HepG2 (cell line): ENCODE results near the gene CROCC. TPM values are rescaled to one million over a fixed set of nuclear protein-coding genes. Genes with fewer than 3 reads are reported as not detected.

Experiments used
- ATAC-seq: fragments of 200-7000 bp; cut with Tn5 transposase; 3 replicates; pipeline ENCODE4 v1.9.1; 2020; ENCODE audit warnings: mild to moderate bottlenecking, moderate library complexity
- BruUV-seq: library from RNA; stranded (reverse); fragments of 400-500 nt; replicated peaks from 2 replicates; lab custom pipeline; 2021; lab: Mats Ljungman, UMichigan
- CTCF ChIA-PET: fragments of 300-600 bp; formaldehyde crosslinking; extraction: SDS; loops from one replicate; lab custom pipeline; 2021; ENCODE audit warnings: low total read pairs, inconsistent platforms, low intra/inter-chr PET ratio; lab: Yijun Ruan, JAX
- POLR2A ChIA-PET: fragments of 350-600 bp; sonication (Branson Sonifier 250); formaldehyde crosslinking; loops from one replicate; lab custom pipeline; 2020; ENCODE audit warnings: antibody characterized with exemption, inconsistent platforms; lab: Yijun Ruan, JAX
- DNase-seq: peaks from one replicate; pipeline ENCODE4 v3.0.0-alpha.2; 2015; ENCODE audit warnings: low spot score
- FAIRE-seq: peaks from 3 replicates; lab custom pipeline; 2011; peaks lifted over from hg19 to GRCh38; lab: Jason Lieb, UNC
- H2AFZ ChIP-seq: one replicate; pipeline ENCODE4 v1.6.1; 2011; ENCODE audit warnings: low read length, inconsistent platforms
- H3K27ac ChIP-seq: fragments of 300-600 bp; 3 replicates; pipeline ENCODE4 v1.8.0; 2011; ENCODE audit warnings: mixed run types, mild to moderate bottlenecking, mixed read lengths, low read length, inconsistent platforms; ENCODE audit not compliant: insufficient read depth; ENCODE audit errors: extremely low read length
- H3K27me3 ChIP-seq, 2 experiments: fragments of 200-600 bp in 1 of 2; 2 replicates in 1 of 2; 3 replicates in 1 of 2; pipeline versions ENCODE4 v1.6.0 to v1.8.0; 2011; ENCODE audit warnings: low read length in 2 of 2, mild to moderate bottlenecking in 2 of 2, moderate library complexity in 2 of 2, inconsistent platforms in 1 of 2; ENCODE audit not compliant: insufficient read depth in 2 of 2, control insufficient read depth in 1 of 2
- H3K36me3 ChIP-seq, 2 experiments: fragments of 200-600 bp in 1 of 2; replicated peaks in 1 of 2; 2 replicates in 1 of 2; 3 replicates in 1 of 2; pipeline versions ENCODE4 v1.5.1 to v1.8.0; 2011; ENCODE audit warnings: low read length in 2 of 2, inconsistent platforms in 1 of 2; ENCODE audit not compliant: insufficient read depth in 2 of 2, control insufficient read depth in 1 of 2
- H3K4me1 ChIP-seq: 2 replicates; pipeline ENCODE4 v1.5.1; 2012; ENCODE audit warnings: low read length, inconsistent platforms; ENCODE audit not compliant: insufficient read depth
- H3K4me2 ChIP-seq: 2 replicates; pipeline ENCODE4 v1.6.0; 2011; ENCODE audit warnings: low read depth, low read length, inconsistent platforms
- H3K4me3 ChIP-seq, 3 experiments: fragments of 200-600 bp in 1 of 3; sonication (generic), shearing (Covaris generic) in 1 of 3; replicated peaks in 1 of 3; 2 replicates each; pipeline ENCODE4 v1.5.1; 2011 to 2016; ENCODE audit warnings: low read length in 3 of 3, inconsistent platforms in 2 of 3, low read depth in 2 of 3, mild to moderate bottlenecking in 2 of 3, control low read depth in 1 of 3, mixed read lengths in 1 of 3; ENCODE audit not compliant: insufficient read depth in 1 of 3
- H3K79me2 ChIP-seq: one replicate; pipeline ENCODE4 v1.6.1; 2011; ENCODE audit warnings: low read length, inconsistent platforms; ENCODE audit not compliant: insufficient read depth
- H3K9ac ChIP-seq: 2 replicates; pipeline ENCODE4 v1.6.0; 2011; ENCODE audit warnings: mild to moderate bottlenecking, low read depth, low read length, inconsistent platforms; ENCODE audit not compliant: insufficient read depth
- H3K9me3 ChIP-seq: 2 replicates; pipeline ENCODE4 v1.5.1; 2012; ENCODE audit warnings: mild to moderate bottlenecking, low read length
- H4K20me1 ChIP-seq: 2 replicates; pipeline ENCODE4 v1.6.0; 2011; ENCODE audit warnings: inconsistent platforms, mild to moderate bottlenecking, low read length, moderate library complexity; ENCODE audit not compliant: insufficient read depth
- HOXA7 ChIP-seq: sonication (generic); formaldehyde crosslinking; IDR thresholded peaks from 2 replicates; pipeline ENCODE4 v1.8.1; 2022; ENCODE audit warnings: mild to moderate bottlenecking, missing genetic modification reagents, moderate library complexity
- KDM5A ChIP-seq: fragments of 200-600 bp; sonication (generic); IDR thresholded peaks from 2 replicates; pipeline ENCODE4 v1.7.0; 2018; ENCODE audit warnings: antibody characterized with exemption, mild to moderate bottlenecking, low read length, borderline replicate concordance
- MBNL3 ChIP-seq: fragments of 250-450 bp; sonication (Bioruptor Pico); conservative IDR thresholded peaks from 2 replicates; pipeline ENCODE4 v1.8.0; 2022; ENCODE audit warnings: mild to moderate bottlenecking, inconsistent platforms
- NFYB ChIP-seq: sonication (generic); formaldehyde crosslinking; IDR thresholded peaks from 2 replicates; pipeline ENCODE4 v1.4.0; 2020; ENCODE audit warnings: missing genetic modification reagents
- RBAK ChIP-seq: sonication (generic); formaldehyde crosslinking; IDR thresholded peaks from 2 replicates; pipeline ENCODE4 v1.5.1; 2020; ENCODE audit warnings: mild to moderate bottlenecking, missing genetic modification reagents
- ZNF513 ChIP-seq: sonication (generic); formaldehyde crosslinking; conservative IDR thresholded peaks from 2 replicates; pipeline ENCODE4 v1.5.0; 2020; ENCODE audit warnings: missing genetic modification reagents
- ZNF768 ChIP-seq: sonication (generic); formaldehyde crosslinking; IDR thresholded peaks from 2 replicates; pipeline ENCODE4 v1.4.0; 2020; ENCODE audit warnings: missing genetic modification reagents
- WGBS: methylation state at CpG from one replicate; pipeline ENCODE4 v1.1.6; 2017; ENCODE audit warnings: low lambda C conversion rate; 5-methylcytosine and 5-hydroxymethylcytosine counted together
- in situ Hi-C: cut with HindIII; loops from 2 replicates; pipeline ENCODE4 v1.10.0; 2017; ENCODE audit warnings: low pct_unique_long_range_greater_than_20kb; ENCODE audit not compliant: extremely low pct_ligation_motif_present
- intact Hi-C: fragments of 100-400 bp; cut with micrococcal nuclease; formaldehyde crosslinking; loops from one replicate; pipeline ENCODE4 v1.10.0; 2022; ENCODE audit not compliant: unreplicated experiment
- polyA plus RNA-seq, 8 experiments: library from polyadenylated mRNA; depleted of rRNA in 3 of 8; stranded (reverse) in 7 of 8; unstranded in 1 of 8; fragments of >200 nt; fragmentation: Illumina TruSeq in 4 of 8; extraction: Trizol in 4 of 8; gene quantifications; 2 replicates each; pipeline versions ENCODE4 v1.2.1 to v1.2.3, GENCODE V29; 2011 to 2016; ENCODE audit warnings: low read depth in 4 of 8, missing spikeins in 1 of 8, mixed read lengths in 1 of 8; ENCODE audit not compliant: insufficient read depth in 1 of 8
- total RNA-seq, 5 experiments: library from RNA; depleted of rRNA; stranded (reverse); fragments of >200 nt; fragmentation: Illumina TruSeq; extraction: Trizol; gene quantifications; 2 replicates each; pipeline ENCODE4 v1.2.3, GENCODE V29; 2016; ENCODE audit warnings: low read depth in 1 of 5
- TF ChIP-seq, protein P1 (sequence below): sonication (generic); formaldehyde crosslinking; IDR thresholded peaks from 2 replicates; pipeline ENCODE4 v1.4.0; 2020; ENCODE audit warnings: missing genetic modification reagents
- TF ChIP-seq, protein P2 (sequence below): sonication (generic); formaldehyde crosslinking; IDR thresholded peaks from 2 replicates; pipeline ENCODE4 v1.5.1; 2020; ENCODE audit warnings: missing genetic modification reagents, mild to moderate bottlenecking, borderline replicate concordance
- TF ChIP-seq, protein P3 (sequence below): sonication (generic); formaldehyde crosslinking; IDR thresholded peaks from 2 replicates; pipeline ENCODE4 v1.4.0; 2020; ENCODE audit warnings: mild to moderate bottlenecking, missing genetic modification reagents

The CROCC gene
- total and polyA plus RNA-seq, 2 of the 13 experiments (the other 11 are each of a cell fraction or from before 2014, with no cell fraction given) = 7.8 to 15.5 TPM

- ChIA-PET POLR2A (no interaction called here), CTCF (no interaction called here)
- 41% methylated on average over 8 of the region's 10 CpGs for WGBS
- no peak for FAIRE-seq
- Histone ChIP-seq H3K9me3 (no peaks in the 10 kb centered on the region), H3K4me2 (no peak overlapping the region; the same call in 1 of the 2 replicates), H3K27ac (no peak overlapping the region), H4K20me1 (no peaks in the 10 kb centered on the region), H3K4me1 (peaks cover 41% of the 10 kb centered on the region), H2AFZ (no peak overlapping the region), H3K4me3 (peak overlapping the region in 1 of 3 experiments; percentile 54; a peak in 1 of 6 replicates), H3K9ac (no peak overlapping the region), H3K36me3 (no peaks in the 10 kb centered on the region), H3K79me2 (no peaks in the 10 kb centered on the region), H3K27me3 (peaks cover 4 to 30% of the 10 kb centered on the region in 2 experiments; a peak in 3 of 5 replicates)
- intact Hi-C loops = no loop called here
- ATAC-seq = no peak
- no TSS peak for BruUV-seq
- in situ Hi-C loops = no loop called here
- DNase-seq = no peak
- TF ChIP-seq ZNF768 (CRISPR knock-in tag) (no peak), NFYB (CRISPR knock-in tag) (no peak), HOXA7 (CRISPR knock-in tag) (no peak), KDM5A (no peak), ZNF513 (CRISPR knock-in tag) (no peak), MBNL3 (CRISPR knock-in tag) (no peak), RBAK (CRISPR knock-in tag) (no peak)
- TF ChIP-seq, protein P1, sequence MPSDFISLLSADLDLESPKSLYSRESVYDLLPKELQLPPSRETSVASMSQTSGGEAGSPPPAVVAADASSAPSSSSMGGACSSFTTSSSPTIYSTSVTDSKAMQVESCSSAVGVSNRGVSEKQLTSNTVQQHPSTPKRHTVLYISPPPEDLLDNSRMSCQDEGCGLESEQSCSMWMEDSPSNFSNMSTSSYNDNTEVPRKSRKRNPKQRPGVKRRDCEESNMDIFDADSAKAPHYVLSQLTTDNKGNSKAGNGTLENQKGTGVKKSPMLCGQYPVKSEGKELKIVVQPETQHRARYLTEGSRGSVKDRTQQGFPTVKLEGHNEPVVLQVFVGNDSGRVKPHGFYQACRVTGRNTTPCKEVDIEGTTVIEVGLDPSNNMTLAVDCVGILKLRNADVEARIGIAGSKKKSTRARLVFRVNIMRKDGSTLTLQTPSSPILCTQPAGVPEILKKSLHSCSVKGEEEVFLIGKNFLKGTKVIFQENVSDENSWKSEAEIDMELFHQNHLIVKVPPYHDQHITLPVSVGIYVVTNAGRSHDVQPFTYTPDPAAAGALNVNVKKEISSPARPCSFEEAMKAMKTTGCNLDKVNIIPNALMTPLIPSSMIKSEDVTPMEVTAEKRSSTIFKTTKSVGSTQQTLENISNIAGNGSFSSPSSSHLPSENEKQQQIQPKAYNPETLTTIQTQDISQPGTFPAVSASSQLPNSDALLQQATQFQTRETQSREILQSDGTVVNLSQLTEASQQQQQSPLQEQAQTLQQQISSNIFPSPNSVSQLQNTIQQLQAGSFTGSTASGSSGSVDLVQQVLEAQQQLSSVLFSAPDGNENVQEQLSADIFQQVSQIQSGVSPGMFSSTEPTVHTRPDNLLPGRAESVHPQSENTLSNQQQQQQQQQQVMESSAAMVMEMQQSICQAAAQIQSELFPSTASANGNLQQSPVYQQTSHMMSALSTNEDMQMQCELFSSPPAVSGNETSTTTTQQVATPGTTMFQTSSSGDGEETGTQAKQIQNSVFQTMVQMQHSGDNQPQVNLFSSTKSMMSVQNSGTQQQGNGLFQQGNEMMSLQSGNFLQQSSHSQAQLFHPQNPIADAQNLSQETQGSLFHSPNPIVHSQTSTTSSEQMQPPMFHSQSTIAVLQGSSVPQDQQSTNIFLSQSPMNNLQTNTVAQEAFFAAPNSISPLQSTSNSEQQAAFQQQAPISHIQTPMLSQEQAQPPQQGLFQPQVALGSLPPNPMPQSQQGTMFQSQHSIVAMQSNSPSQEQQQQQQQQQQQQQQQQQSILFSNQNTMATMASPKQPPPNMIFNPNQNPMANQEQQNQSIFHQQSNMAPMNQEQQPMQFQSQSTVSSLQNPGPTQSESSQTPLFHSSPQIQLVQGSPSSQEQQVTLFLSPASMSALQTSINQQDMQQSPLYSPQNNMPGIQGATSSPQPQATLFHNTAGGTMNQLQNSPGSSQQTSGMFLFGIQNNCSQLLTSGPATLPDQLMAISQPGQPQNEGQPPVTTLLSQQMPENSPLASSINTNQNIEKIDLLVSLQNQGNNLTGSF (CRISPR knock-in tag) = no peak
- TF ChIP-seq, protein P2, sequence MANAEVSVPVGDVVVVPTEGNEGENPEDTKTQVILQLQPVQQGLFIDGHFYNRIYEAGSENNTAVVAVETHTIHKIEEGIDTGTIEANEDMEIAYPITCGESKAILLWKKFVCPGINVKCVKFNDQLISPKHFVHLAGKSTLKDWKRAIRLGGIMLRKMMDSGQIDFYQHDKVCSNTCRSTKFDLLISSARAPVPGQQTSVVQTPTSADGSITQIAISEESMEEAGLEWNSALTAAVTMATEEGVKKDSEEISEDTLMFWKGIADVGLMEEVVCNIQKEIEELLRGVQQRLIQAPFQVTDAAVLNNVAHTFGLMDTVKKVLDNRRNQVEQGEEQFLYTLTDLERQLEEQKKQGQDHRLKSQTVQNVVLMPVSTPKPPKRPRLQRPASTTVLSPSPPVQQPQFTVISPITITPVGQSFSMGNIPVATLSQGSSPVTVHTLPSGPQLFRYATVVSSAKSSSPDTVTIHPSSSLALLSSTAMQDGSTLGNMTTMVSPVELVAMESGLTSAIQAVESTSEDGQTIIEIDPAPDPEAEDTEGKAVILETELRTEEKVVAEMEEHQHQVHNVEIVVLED (CRISPR knock-in tag) = no peak
- TF ChIP-seq, protein P3, sequence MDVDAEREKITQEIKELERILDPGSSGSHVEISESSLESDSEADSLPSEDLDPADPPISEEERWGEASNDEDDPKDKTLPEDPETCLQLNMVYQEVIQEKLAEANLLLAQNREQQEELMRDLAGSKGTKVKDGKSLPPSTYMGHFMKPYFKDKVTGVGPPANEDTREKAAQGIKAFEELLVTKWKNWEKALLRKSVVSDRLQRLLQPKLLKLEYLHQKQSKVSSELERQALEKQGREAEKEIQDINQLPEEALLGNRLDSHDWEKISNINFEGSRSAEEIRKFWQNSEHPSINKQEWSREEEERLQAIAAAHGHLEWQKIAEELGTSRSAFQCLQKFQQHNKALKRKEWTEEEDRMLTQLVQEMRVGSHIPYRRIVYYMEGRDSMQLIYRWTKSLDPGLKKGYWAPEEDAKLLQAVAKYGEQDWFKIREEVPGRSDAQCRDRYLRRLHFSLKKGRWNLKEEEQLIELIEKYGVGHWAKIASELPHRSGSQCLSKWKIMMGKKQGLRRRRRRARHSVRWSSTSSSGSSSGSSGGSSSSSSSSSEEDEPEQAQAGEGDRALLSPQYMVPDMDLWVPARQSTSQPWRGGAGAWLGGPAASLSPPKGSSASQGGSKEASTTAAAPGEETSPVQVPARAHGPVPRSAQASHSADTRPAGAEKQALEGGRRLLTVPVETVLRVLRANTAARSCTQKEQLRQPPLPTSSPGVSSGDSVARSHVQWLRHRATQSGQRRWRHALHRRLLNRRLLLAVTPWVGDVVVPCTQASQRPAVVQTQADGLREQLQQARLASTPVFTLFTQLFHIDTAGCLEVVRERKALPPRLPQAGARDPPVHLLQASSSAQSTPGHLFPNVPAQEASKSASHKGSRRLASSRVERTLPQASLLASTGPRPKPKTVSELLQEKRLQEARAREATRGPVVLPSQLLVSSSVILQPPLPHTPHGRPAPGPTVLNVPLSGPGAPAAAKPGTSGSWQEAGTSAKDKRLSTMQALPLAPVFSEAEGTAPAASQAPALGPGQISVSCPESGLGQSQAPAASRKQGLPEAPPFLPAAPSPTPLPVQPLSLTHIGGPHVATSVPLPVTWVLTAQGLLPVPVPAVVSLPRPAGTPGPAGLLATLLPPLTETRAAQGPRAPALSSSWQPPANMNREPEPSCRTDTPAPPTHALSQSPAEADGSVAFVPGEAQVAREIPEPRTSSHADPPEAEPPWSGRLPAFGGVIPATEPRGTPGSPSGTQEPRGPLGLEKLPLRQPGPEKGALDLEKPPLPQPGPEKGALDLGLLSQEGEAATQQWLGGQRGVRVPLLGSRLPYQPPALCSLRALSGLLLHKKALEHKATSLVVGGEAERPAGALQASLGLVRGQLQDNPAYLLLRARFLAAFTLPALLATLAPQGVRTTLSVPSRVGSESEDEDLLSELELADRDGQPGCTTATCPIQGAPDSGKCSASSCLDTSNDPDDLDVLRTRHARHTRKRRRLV (CRISPR knock-in tag) = no peak
Observed at GRCh38 chr1:16981269-16981849, 59.6 kb downstream of the CROCC start.
